DOHH2 (cell line): Measurements from ENCODE around the gene VPREB1.

Experiments used
- CTCF ChIP-seq: fragments of 200-600 bp; sonication (generic); IDR thresholded peaks from one replicate; pipeline ENCODE4 v1.5.1; 2014; ENCODE audit warnings: antibody characterized with exemption, mild to moderate bottlenecking, low read depth, low read length; ENCODE audit not compliant: poor library complexity, severe bottlenecking
- EZH2phosphoT487 ChIP-seq: fragments of 200-600 bp; sonication (generic); IDR thresholded peaks from 2 replicates; pipeline ENCODE4 v1.6.1; 2017; ENCODE audit warnings: borderline replicate concordance, mild to moderate bottlenecking, antibody characterized with exemption, low read length, moderate library complexity, mixed read lengths

- TF ChIP-seq CTCF (no peak), EZH2phosphoT487 (no peak)
Measured at GRCh38 chr22:22226448-22227187, 18.0 kb upstream of the VPREB1 start.
